ENCODE data around the gene CADM1.

The CADM1 gene

GRCh38 chr11:115437902-115438575 lies 66.2 kb downstream of the CADM1 start:
- TF ChIP-seq CTCF (IDR thresholded peaks at IDR 0.05; ENCODE audit: low read length): no peak
- no peak for TF ChIP-seq EZH2 (optimal IDR thresholded peaks at IDR 0.05; ENCODE audit: low read depth, low read length)
- no peak for TF ChIP-seq EZH2phosphoT487 (IDR thresholded peaks at IDR 0.05; ENCODE audit: low read length)
- Histone ChIP-seq H3K27me3 (replicated peaks; ENCODE audit: insufficient read depth, low read length) (no peaks in the 10 kb centered on the region), H3K4me2 (ENCODE audit: low read depth, low read length) (no peak overlapping the region), H3K27ac (ENCODE audit: low read length) (no peak overlapping the region), H2AFZ (ENCODE audit: low read length) (no peak overlapping the region), H3K4me3 (ENCODE audit: low read length) (no peak overlapping the region), H3K36me3 (replicated peaks; ENCODE audit: insufficient read depth, low read length) (no peaks in the 10 kb centered on the region), H3K9me3 (replicated peaks; ENCODE audit: insufficient read depth, low read length) (no peaks in the 10 kb centered on the region), H4K20me1 (ENCODE audit: insufficient read depth, low read length) (no peaks in the 10 kb centered on the region), H3F3A (ENCODE audit: insufficient read depth, low read length) (no peaks in the 10 kb centered on the region), H3K79me2 (ENCODE audit: low read length) (peaks cover 88% of the 10 kb centered on the region), H3K9ac (ENCODE audit: low read length) (no peak overlapping the region), H3K9me2 (replicated peaks; ENCODE audit: insufficient read depth, low read length) (no peaks in the 10 kb centered on the region), H3K4me1 (ENCODE audit: low read length) (no peaks in the 10 kb centered on the region)
- no peak for DNase-seq

DNA sequence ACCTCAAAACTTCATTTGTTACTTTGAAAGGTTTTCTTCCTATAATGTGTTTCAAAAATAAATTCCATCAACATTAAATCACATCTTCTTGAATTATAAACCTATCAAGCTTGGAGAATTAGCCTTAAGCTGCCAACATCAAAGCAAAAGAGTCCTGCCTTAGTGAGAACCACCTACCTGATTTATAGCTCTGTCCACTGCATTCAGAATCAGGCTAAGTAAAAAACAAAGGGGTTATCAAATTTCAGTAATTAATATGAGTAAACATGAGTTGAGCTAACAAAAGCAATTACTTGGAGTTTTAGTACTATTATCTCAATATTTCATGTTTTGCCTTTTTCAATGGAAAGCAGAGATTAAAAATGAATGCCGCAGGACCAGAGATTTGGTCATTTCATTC lies 73.9 kb downstream of the CADM1 start:
- no peak overlapping the region for H3K4me3 ChIP-seq (ENCODE audit: low read length)
- no peak overlapping the region for H3K27ac ChIP-seq (ENCODE audit: low read length)
- H3K4me2 ChIP-seq (ENCODE audit: low read depth, low read length): no peak overlapping the region
- no peaks in the 10 kb centered on the region for H3K36me3 ChIP-seq (replicated peaks; ENCODE audit: insufficient read depth, low read length)
- H3F3A ChIP-seq (ENCODE audit: insufficient read depth, low read length): no peaks in the 10 kb centered on the region
- no peak for DNase-seq
- H2AFZ ChIP-seq (ENCODE audit: low read length): no peak overlapping the region
- H3K27me3 ChIP-seq (replicated peaks; ENCODE audit: insufficient read depth, low read length): no peaks in the 10 kb centered on the region
- no peaks in the 10 kb centered on the region for H3K9me2 ChIP-seq (replicated peaks; ENCODE audit: insufficient read depth, low read length)
- TF ChIP-seq CTCF (IDR thresholded peaks at IDR 0.05; ENCODE audit: low read length) (no peak), EZH2phosphoT487 (IDR thresholded peaks at IDR 0.05; ENCODE audit: low read length) (no peak), EZH2 (optimal IDR thresholded peaks at IDR 0.05; ENCODE audit: low read depth, low read length) (no peak)
- H3K9me3 ChIP-seq (replicated peaks; ENCODE audit: insufficient read depth, low read length): no peaks in the 10 kb centered on the region
- no peak overlapping the region for H3K9ac ChIP-seq (ENCODE audit: low read length)
- no peaks in the 10 kb centered on the region for H3K4me1 ChIP-seq (ENCODE audit: low read length)
- H4K20me1 ChIP-seq (ENCODE audit: insufficient read depth, low read length): no peaks in the 10 kb centered on the region
- H3K79me2 ChIP-seq (ENCODE audit: low read length): peaks cover 67% of the 10 kb centered on the region

GRCh38 chr11:115428306-115428705 lies 75.9 kb downstream of the CADM1 start:
- Histone ChIP-seq H4K20me1 (ENCODE audit: insufficient read depth, low read length) (no peaks in the 10 kb centered on the region), H3K79me2 (ENCODE audit: low read length) (peaks cover 72% of the 10 kb centered on the region), H3K9me2 (replicated peaks; ENCODE audit: insufficient read depth, low read length) (no peaks in the 10 kb centered on the region), H3K4me3 (ENCODE audit: low read length) (no peak overlapping the region), H3F3A (ENCODE audit: insufficient read depth, low read length) (no peaks in the 10 kb centered on the region), H3K36me3 (replicated peaks; ENCODE audit: insufficient read depth, low read length) (no peaks in the 10 kb centered on the region), H3K27ac (ENCODE audit: low read length) (no peak overlapping the region), H3K4me1 (ENCODE audit: low read length) (no peaks in the 10 kb centered on the region), H2AFZ (ENCODE audit: low read length) (no peak overlapping the region), H3K9me3 (replicated peaks; ENCODE audit: insufficient read depth, low read length) (no peaks in the 10 kb centered on the region), H3K4me2 (ENCODE audit: low read depth, low read length) (no peak overlapping the region), H3K27me3 (replicated peaks; ENCODE audit: insufficient read depth, low read length) (no peaks in the 10 kb centered on the region), H3K9ac (ENCODE audit: low read length) (no peak overlapping the region)
- no peak for DNase-seq
- TF ChIP-seq CTCF (IDR thresholded peaks at IDR 0.05; ENCODE audit: low read length) (no peak), EZH2 (optimal IDR thresholded peaks at IDR 0.05; ENCODE audit: low read depth, low read length) (no peak), EZH2phosphoT487 (IDR thresholded peaks at IDR 0.05; ENCODE audit: low read length) (no peak)
